ENCODE data around the gene SMCP. TPM values are rescaled to one million over a fixed set of nuclear protein-coding genes. Genes with fewer than 3 reads are reported as not detected.

Gene SMCP
- total RNA-seq (2014; rRNA removed; shearing (Covaris generic)) = not detected in 2 replicates

- no peak within 1 kb of the TSS for H3K4me3 ChIP-seq (ENCODE audit: insufficient read depth, low read depth, low read length)
- DNase-seq = peak; percentile 50
- H3K36me3 ChIP-seq (replicated peaks; ENCODE audit: control insufficient read depth, insufficient read depth, low read length) = no peaks in the 10 kb centered on the region
- no peaks in the 10 kb centered on the region for H3K27me3 ChIP-seq (ENCODE audit: control insufficient read depth, insufficient read depth, low read length)
These were observed at the start of gene SMCP for GRCh38 chr1:152878042-152878441. Gene SMCP (plus strand): TSS chr1:152878322. CDS start chr1:152884423, 6,101 bp downstream.

- H3K4me3 ChIP-seq (ENCODE audit: insufficient read depth, low read depth, low read length) = no peak overlapping the region
- DNase-seq = no peak
- H3K36me3 ChIP-seq (replicated peaks; ENCODE audit: control insufficient read depth, insufficient read depth, low read length) = no peaks in the 10 kb centered on the region
- no peaks in the 10 kb centered on the region for H3K27me3 ChIP-seq (ENCODE audit: control insufficient read depth, insufficient read depth, low read length)
These were observed 41.3 kb upstream of the SMCP start for GRCh38 chr1:152836870-152837269.

GRCh38 chr1:152842556-152842955 lies 35.6 kb upstream of the SMCP start, which contains the start of gene LCE6A:
Gene LCE6A (plus strand): TSS chr1:152842856. CDS start chr1:152843521, 665 bp downstream.
- no peak for DNase-seq
- H3K36me3 ChIP-seq (replicated peaks; ENCODE audit: control insufficient read depth, insufficient read depth, low read length) = no peaks in the 10 kb centered on the region
- H3K27me3 ChIP-seq (ENCODE audit: control insufficient read depth, insufficient read depth, low read length) = no peaks in the 10 kb centered on the region
- no peak within 1 kb of the TSS for H3K4me3 ChIP-seq (ENCODE audit: insufficient read depth, low read depth, low read length)

- no peak overlapping the region for H3K4me3 ChIP-seq (ENCODE audit: insufficient read depth, low read depth, low read length)
- no peaks in the 10 kb centered on the region for H3K27me3 ChIP-seq (ENCODE audit: control insufficient read depth, insufficient read depth, low read length)
- no peak for DNase-seq
- H3K36me3 ChIP-seq (replicated peaks; ENCODE audit: control insufficient read depth, insufficient read depth, low read length) = no peaks in the 10 kb centered on the region
These were observed 22.5 kb upstream of the SMCP start for GRCh38 chr1:152855661-152856060.

GRCh38 chr1:152858062-152858461 lies 20.1 kb upstream of the SMCP start:
- H3K36me3 ChIP-seq (replicated peaks; ENCODE audit: control insufficient read depth, insufficient read depth, low read length) = no peaks in the 10 kb centered on the region

GRCh38 chr1:152859696-152860095 lies 18.4 kb upstream of the SMCP start, which contains the start of gene LCE7A:
Gene LCE7A (plus strand): TSS chr1:152859996. CDS start chr1:152860698, 702 bp downstream.
- H3K27me3 ChIP-seq (ENCODE audit: control insufficient read depth, insufficient read depth, low read length) = no peaks in the 10 kb centered on the region
- no peak within 1 kb of the TSS for H3K4me3 ChIP-seq (ENCODE audit: insufficient read depth, low read depth, low read length)
- H3K36me3 ChIP-seq (replicated peaks; ENCODE audit: control insufficient read depth, insufficient read depth, low read length) = no peaks in the 10 kb centered on the region
- DNase-seq = no peak

More at GRCh38 chr1:152858062-152858461, 20.1 kb upstream of the SMCP start:
- Histone ChIP-seq H3K4me3 (ENCODE audit: insufficient read depth, low read depth, low read length) (no peak overlapping the region), H3K27me3 (ENCODE audit: control insufficient read depth, insufficient read depth, low read length) (no peaks in the 10 kb centered on the region)
- no peak for DNase-seq

- H3K27me3 ChIP-seq (ENCODE audit: control insufficient read depth, insufficient read depth, low read length) = no peaks in the 10 kb centered on the region
- no peak for DNase-seq
- no peaks in the 10 kb centered on the region for H3K36me3 ChIP-seq (replicated peaks; ENCODE audit: control insufficient read depth, insufficient read depth, low read length)
- H3K4me3 ChIP-seq (ENCODE audit: insufficient read depth, low read depth, low read length) = no peak overlapping the region
These were observed 18.0 kb upstream of the SMCP start for GRCh38 chr1:152860129-152860528.

- no peak overlapping the region for H3K4me3 ChIP-seq (ENCODE audit: insufficient read depth, low read depth, low read length)
- DNase-seq = no peak
- H3K36me3 ChIP-seq (replicated peaks; ENCODE audit: control insufficient read depth, insufficient read depth, low read length) = no peaks in the 10 kb centered on the region
These were observed 16.7 kb upstream of the SMCP start for GRCh38 chr1:152861374-152861773.

GRCh38 chr1:152864443-152864842 lies 13.7 kb upstream of the SMCP start:
- Histone ChIP-seq H3K27me3 (ENCODE audit: control insufficient read depth, insufficient read depth, low read length) (no peaks in the 10 kb centered on the region), H3K4me3 (ENCODE audit: insufficient read depth, low read depth, low read length) (no peak overlapping the region), H3K36me3 (replicated peaks; ENCODE audit: control insufficient read depth, insufficient read depth, low read length) (no peaks in the 10 kb centered on the region)
- no peak for DNase-seq

More at GRCh38 chr1:152861374-152861773, 16.7 kb upstream of the SMCP start:
- no peaks in the 10 kb centered on the region for H3K27me3 ChIP-seq (ENCODE audit: control insufficient read depth, insufficient read depth, low read length)

GRCh38 chr1:152866321-152866720 lies 11.8 kb upstream of the SMCP start:
- Histone ChIP-seq H3K36me3 (replicated peaks; ENCODE audit: control insufficient read depth, insufficient read depth, low read length) (no peaks in the 10 kb centered on the region), H3K27me3 (ENCODE audit: control insufficient read depth, insufficient read depth, low read length) (no peaks in the 10 kb centered on the region), H3K4me3 (ENCODE audit: insufficient read depth, low read depth, low read length) (no peak overlapping the region)
- DNase-seq = no peak

GRCh38 chr1:152869808-152870419 lies 8.2 kb upstream of the SMCP start:
- Histone ChIP-seq H3K36me3 (replicated peaks; ENCODE audit: control insufficient read depth, insufficient read depth, low read length) (no peaks in the 10 kb centered on the region), H3K4me3 (ENCODE audit: insufficient read depth, low read depth, low read length) (no peak overlapping the region), H3K27me3 (ENCODE audit: control insufficient read depth, insufficient read depth, low read length) (no peaks in the 10 kb centered on the region)
- DNase-seq = peak; percentile 73

GRCh38 chr1:152870831-152871730 lies 7.0 kb upstream of the SMCP start:
- DNase-seq = peak; percentile 52

GRCh38 chr1:152871731-152872126 lies 6.4 kb upstream of the SMCP start:
- H3K27me3 ChIP-seq (ENCODE audit: control insufficient read depth, insufficient read depth, low read length) = no peaks in the 10 kb centered on the region

More at GRCh38 chr1:152870831-152871730, 7.0 kb upstream of the SMCP start:
- H3K27me3 ChIP-seq (ENCODE audit: control insufficient read depth, insufficient read depth, low read length) = no peaks in the 10 kb centered on the region
- H3K36me3 ChIP-seq (replicated peaks; ENCODE audit: control insufficient read depth, insufficient read depth, low read length) = no peaks in the 10 kb centered on the region
- no peak overlapping the region for H3K4me3 ChIP-seq (ENCODE audit: insufficient read depth, low read depth, low read length)

GRCh38 chr1:152873495-152873894 lies 4.6 kb upstream of the SMCP start:
- no peak for DNase-seq
- no peaks in the 10 kb centered on the region for H3K27me3 ChIP-seq (ENCODE audit: control insufficient read depth, insufficient read depth, low read length)

More at GRCh38 chr1:152871731-152872126, 6.4 kb upstream of the SMCP start:
- no peak for DNase-seq
- Histone ChIP-seq H3K36me3 (replicated peaks; ENCODE audit: control insufficient read depth, insufficient read depth, low read length) (no peaks in the 10 kb centered on the region), H3K4me3 (ENCODE audit: insufficient read depth, low read depth, low read length) (no peak overlapping the region)

GRCh38 chr1:152876827-152877226 lies 1.3 kb upstream of the SMCP start:
- Histone ChIP-seq H3K27me3 (ENCODE audit: control insufficient read depth, insufficient read depth, low read length) (no peaks in the 10 kb centered on the region), H3K36me3 (replicated peaks; ENCODE audit: control insufficient read depth, insufficient read depth, low read length) (no peaks in the 10 kb centered on the region), H3K4me3 (ENCODE audit: insufficient read depth, low read depth, low read length) (no peak overlapping the region)
- DNase-seq = no peak

More at GRCh38 chr1:152873495-152873894, 4.6 kb upstream of the SMCP start:
- no peaks in the 10 kb centered on the region for H3K36me3 ChIP-seq (replicated peaks; ENCODE audit: control insufficient read depth, insufficient read depth, low read length)
- H3K4me3 ChIP-seq (ENCODE audit: insufficient read depth, low read depth, low read length) = no peak overlapping the region
